HepG2 (cell line): ENCODE data around the gene POLR3K. TPM values are rescaled to one million over a fixed set of nuclear protein-coding genes. Genes with fewer than 3 reads are reported as not detected.

Source experiments
- BHLHE40 ChIP-seq: IDR thresholded peaks from 2 replicates; pipeline ENCODE4 v1.6.1; 2011; ENCODE audit warnings: low read length, improper control_type of control experiment
- DNMT1 ChIP-seq: sonication (generic); formaldehyde crosslinking; IDR thresholded peaks from 2 replicates; pipeline ENCODE4 v1.5.1; 2020; ENCODE audit warnings: mild to moderate bottlenecking, missing genetic modification reagents
- HOXA7 ChIP-seq: sonication (generic); formaldehyde crosslinking; IDR thresholded peaks from 2 replicates; pipeline ENCODE4 v1.8.1; 2022; ENCODE audit warnings: mild to moderate bottlenecking, missing genetic modification reagents, moderate library complexity
- NFYC ChIP-seq: IDR thresholded peaks from 2 replicates; pipeline ENCODE4 v1.6.1; 2016; ENCODE audit warnings: missing genetic modification reagents, missing compliant biosample characterization
- POLR2A ChIP-seq, 2 experiments: IDR thresholded peaks; 2 replicates each; pipeline ENCODE4 v1.6.1; 2011; ENCODE audit warnings: low read depth in 2 of 2, low read length in 2 of 2, mild to moderate bottlenecking in 1 of 2, moderate library complexity in 1 of 2; ENCODE audit not compliant: insufficient read depth in 1 of 2
- RBM22 ChIP-seq: fragments of 200-400 bp; formaldehyde crosslinking; optimal IDR thresholded peaks from 2 replicates; pipeline ENCODE3; 2017; ENCODE audit warnings: mild to moderate bottlenecking, low read length, moderate library complexity
- SATB2 ChIP-seq: sonication (generic); formaldehyde crosslinking; IDR thresholded peaks from 2 replicates; pipeline ENCODE4 v1.5.0; 2020; ENCODE audit warnings: missing genetic modification reagents
- YEATS4 ChIP-seq: sonication (generic); formaldehyde crosslinking; IDR thresholded peaks from 2 replicates; pipeline ENCODE4 v1.4.0; 2020; ENCODE audit warnings: missing genetic modification reagents, borderline replicate concordance
- YY1 ChIP-seq: IDR thresholded peaks from 2 replicates; pipeline ENCODE4 v1.6.1; 2011; ENCODE audit warnings: low read length, low read depth, moderate library complexity, mild to moderate bottlenecking; ENCODE audit not compliant: insufficient read depth, insufficient replicate concordance
- ZFP37 ChIP-seq: sonication (generic); formaldehyde crosslinking; IDR thresholded peaks from 2 replicates; pipeline ENCODE4 v1.4.0; 2020; ENCODE audit warnings: missing genetic modification reagents, borderline replicate concordance
- ZFP62 ChIP-seq: sonication (generic); formaldehyde crosslinking; IDR thresholded peaks from 2 replicates; pipeline ENCODE4 v1.4.0; 2020; ENCODE audit warnings: missing genetic modification reagents
- ZNF563 ChIP-seq: sonication (generic); formaldehyde crosslinking; IDR thresholded peaks from 2 replicates; pipeline ENCODE4 v1.8.0; 2022; ENCODE audit warnings: mild to moderate bottlenecking, moderate library complexity, missing genetic modification reagents
- ZNF660 ChIP-seq: sonication (generic); formaldehyde crosslinking; IDR thresholded peaks from 2 replicates; pipeline ENCODE4 v1.5.1; 2020; ENCODE audit warnings: mild to moderate bottlenecking, low read depth, missing genetic modification reagents, borderline replicate concordance
- ZNF672 ChIP-seq: sonication (generic); formaldehyde crosslinking; IDR thresholded peaks from 2 replicates; pipeline ENCODE4 v1.8.1; 2022; ENCODE audit warnings: missing genetic modification reagents
- ZNF768 ChIP-seq: sonication (generic); formaldehyde crosslinking; IDR thresholded peaks from 2 replicates; pipeline ENCODE4 v1.4.0; 2020; ENCODE audit warnings: missing genetic modification reagents
- ZNF790 ChIP-seq: sonication (generic); formaldehyde crosslinking; IDR thresholded peaks from 2 replicates; pipeline ENCODE4 v1.8.0; 2022; ENCODE audit warnings: missing genetic modification reagents, mild to moderate bottlenecking, borderline replicate concordance
- polyA plus RNA-seq, 8 experiments: library from polyadenylated mRNA; depleted of rRNA in 3 of 8; stranded (reverse) in 7 of 8; unstranded in 1 of 8; fragments of >200 nt; fragmentation: Illumina TruSeq in 4 of 8; extraction: Trizol in 4 of 8; gene quantifications; 2 replicates each; pipeline versions ENCODE4 v1.2.1 to v1.2.3, GENCODE V29; 2011 to 2016; ENCODE audit warnings: low read depth in 4 of 8, missing spikeins in 1 of 8, mixed read lengths in 1 of 8; ENCODE audit not compliant: insufficient read depth in 1 of 8
- total RNA-seq, 5 experiments: library from RNA; depleted of rRNA; stranded (reverse); fragments of >200 nt; fragmentation: Illumina TruSeq; extraction: Trizol; gene quantifications; 2 replicates each; pipeline ENCODE4 v1.2.3, GENCODE V29; 2016; ENCODE audit warnings: low read depth in 1 of 5
- TF ChIP-seq, protein P1 (sequence below): sonication (generic); formaldehyde crosslinking; conservative IDR thresholded peaks from 2 replicates; pipeline ENCODE4 v1.4.0; 2020; ENCODE audit warnings: missing genetic modification reagents
- TF ChIP-seq, protein P2 (sequence below): sonication (generic); formaldehyde crosslinking; IDR thresholded peaks from 2 replicates; pipeline ENCODE4 v1.4.0; 2020; ENCODE audit warnings: mild to moderate bottlenecking, missing genetic modification reagents
- TF ChIP-seq, protein P3 (sequence below): sonication (generic); formaldehyde crosslinking; IDR thresholded peaks from 2 replicates; pipeline ENCODE4 v1.5.1; 2020; ENCODE audit warnings: mild to moderate bottlenecking, moderate library complexity, missing genetic modification reagents
- TF ChIP-seq, protein P4 (sequence below): IDR thresholded peaks from 2 replicates; pipeline ENCODE4 v1.6.1; 2018; ENCODE audit warnings: missing genetic modification reagents, mild to moderate bottlenecking, missing compliant biosample characterization
- TF ChIP-seq, protein P5 (sequence below): IDR thresholded peaks from 2 replicates; pipeline ENCODE4 v1.6.1; 2016; ENCODE audit warnings: mild to moderate bottlenecking, missing biosample characterization, missing genetic modification reagents
- TF ChIP-seq, protein P6 (sequence below): sonication (generic); formaldehyde crosslinking; IDR thresholded peaks from 2 replicates; pipeline ENCODE4 v1.5.1; 2020; ENCODE audit warnings: missing genetic modification reagents, mild to moderate bottlenecking, borderline replicate concordance
- TF ChIP-seq, protein P7 (sequence below): sonication (generic); formaldehyde crosslinking; IDR thresholded peaks from 2 replicates; pipeline ENCODE4 v1.8.1; 2023; ENCODE audit warnings: missing genetic modification reagents, inconsistent platforms, borderline replicate concordance

POLR3K gene
- total and polyA plus RNA-seq, 2 of the 13 experiments (the other 11 are each of a cell fraction or from before 2014, with no cell fraction given): 14.8 to 18.8 TPM

DNA sequence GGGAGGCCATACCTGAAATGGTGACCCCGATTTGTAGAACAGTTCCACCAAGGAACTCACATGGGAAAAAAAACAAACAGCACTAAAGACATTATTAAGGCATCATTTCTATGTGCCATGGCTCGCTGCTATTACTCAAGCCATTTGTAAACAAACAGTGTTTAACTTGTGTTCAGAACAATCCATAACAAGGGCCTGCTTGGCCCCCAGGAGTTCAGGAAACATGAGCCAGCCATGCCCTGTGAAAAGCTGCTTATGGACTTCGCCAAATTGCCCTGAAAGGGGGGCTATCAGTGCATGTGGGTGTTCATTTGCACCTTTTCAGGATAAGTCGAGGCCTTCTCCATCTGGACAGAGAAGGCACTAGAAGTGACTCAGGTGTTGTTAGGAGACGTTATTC is 8.0 kb downstream of the POLR3K start (continued):
- TF ChIP-seq, protein P1, sequence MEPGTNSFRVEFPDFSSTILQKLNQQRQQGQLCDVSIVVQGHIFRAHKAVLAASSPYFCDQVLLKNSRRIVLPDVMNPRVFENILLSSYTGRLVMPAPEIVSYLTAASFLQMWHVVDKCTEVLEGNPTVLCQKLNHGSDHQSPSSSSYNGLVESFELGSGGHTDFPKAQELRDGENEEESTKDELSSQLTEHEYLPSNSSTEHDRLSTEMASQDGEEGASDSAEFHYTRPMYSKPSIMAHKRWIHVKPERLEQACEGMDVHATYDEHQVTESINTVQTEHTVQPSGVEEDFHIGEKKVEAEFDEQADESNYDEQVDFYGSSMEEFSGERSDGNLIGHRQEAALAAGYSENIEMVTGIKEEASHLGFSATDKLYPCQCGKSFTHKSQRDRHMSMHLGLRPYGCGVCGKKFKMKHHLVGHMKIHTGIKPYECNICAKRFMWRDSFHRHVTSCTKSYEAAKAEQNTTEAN (CRISPR knock-in tag): no peak
- no peak for TF ChIP-seq ZFP37 (CRISPR knock-in tag)
- TF ChIP-seq ZNF563: no peak
- no peak for TF ChIP-seq SATB2
- no peak for TF ChIP-seq ZNF790 (CRISPR knock-in tag)
- no peak for TF ChIP-seq YEATS4 (CRISPR knock-in tag)
- no peak for TF ChIP-seq ZFP62 (CRISPR knock-in tag)
- TF ChIP-seq POLR2A (IDR thresholded peaks at IDR 0.05; ENCODE audit: insufficient read depth in 1 of 2, low read depth in 2 of 2, low read length in 2 of 2): no peak
- TF ChIP-seq HOXA7 (CRISPR knock-in tag): no peak
- TF ChIP-seq ZNF768 (CRISPR knock-in tag): no peak
- TF ChIP-seq, protein P2, sequence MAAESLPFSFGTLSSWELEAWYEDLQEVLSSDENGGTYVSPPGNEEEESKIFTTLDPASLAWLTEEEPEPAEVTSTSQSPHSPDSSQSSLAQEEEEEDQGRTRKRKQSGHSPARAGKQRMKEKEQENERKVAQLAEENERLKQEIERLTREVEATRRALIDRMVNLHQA: no peak
- TF ChIP-seq YY1: no peak
- TF ChIP-seq, protein P3, sequence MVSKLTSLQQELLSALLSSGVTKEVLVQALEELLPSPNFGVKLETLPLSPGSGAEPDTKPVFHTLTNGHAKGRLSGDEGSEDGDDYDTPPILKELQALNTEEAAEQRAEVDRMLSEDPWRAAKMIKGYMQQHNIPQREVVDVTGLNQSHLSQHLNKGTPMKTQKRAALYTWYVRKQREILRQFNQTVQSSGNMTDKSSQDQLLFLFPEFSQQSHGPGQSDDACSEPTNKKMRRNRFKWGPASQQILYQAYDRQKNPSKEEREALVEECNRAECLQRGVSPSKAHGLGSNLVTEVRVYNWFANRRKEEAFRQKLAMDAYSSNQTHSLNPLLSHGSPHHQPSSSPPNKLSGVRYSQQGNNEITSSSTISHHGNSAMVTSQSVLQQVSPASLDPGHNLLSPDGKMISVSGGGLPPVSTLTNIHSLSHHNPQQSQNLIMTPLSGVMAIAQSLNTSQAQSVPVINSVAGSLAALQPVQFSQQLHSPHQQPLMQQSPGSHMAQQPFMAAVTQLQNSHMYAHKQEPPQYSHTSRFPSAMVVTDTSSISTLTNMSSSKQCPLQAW (CRISPR knock-in tag): no peak
- TF ChIP-seq, protein P4, sequence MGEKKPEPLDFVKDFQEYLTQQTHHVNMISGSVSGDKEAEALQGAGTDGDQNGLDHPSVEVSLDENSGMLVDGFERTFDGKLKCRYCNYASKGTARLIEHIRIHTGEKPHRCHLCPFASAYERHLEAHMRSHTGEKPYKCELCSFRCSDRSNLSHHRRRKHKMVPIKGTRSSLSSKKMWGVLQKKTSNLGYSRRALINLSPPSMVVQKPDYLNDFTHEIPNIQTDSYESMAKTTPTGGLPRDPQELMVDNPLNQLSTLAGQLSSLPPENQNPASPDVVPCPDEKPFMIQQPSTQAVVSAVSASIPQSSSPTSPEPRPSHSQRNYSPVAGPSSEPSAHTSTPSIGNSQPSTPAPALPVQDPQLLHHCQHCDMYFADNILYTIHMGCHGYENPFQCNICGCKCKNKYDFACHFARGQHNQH (CRISPR knock-in tag): 0 out of 2 replicates have a peak, but pooled peaks have one; percentile 44
- no peak for TF ChIP-seq NFYC
- no peak for TF ChIP-seq ZNF660 (CRISPR knock-in tag)
- no peak for TF ChIP-seq BHLHE40
- no peak for TF ChIP-seq RBM22
- TF ChIP-seq, protein P5, sequence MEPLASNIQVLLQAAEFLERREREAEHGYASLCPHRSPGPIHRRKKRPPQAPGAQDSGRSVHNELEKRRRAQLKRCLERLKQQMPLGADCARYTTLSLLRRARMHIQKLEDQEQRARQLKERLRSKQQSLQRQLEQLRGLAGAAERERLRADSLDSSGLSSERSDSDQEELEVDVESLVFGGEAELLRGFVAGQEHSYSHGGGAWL: no peak
- TF ChIP-seq, protein P6, sequence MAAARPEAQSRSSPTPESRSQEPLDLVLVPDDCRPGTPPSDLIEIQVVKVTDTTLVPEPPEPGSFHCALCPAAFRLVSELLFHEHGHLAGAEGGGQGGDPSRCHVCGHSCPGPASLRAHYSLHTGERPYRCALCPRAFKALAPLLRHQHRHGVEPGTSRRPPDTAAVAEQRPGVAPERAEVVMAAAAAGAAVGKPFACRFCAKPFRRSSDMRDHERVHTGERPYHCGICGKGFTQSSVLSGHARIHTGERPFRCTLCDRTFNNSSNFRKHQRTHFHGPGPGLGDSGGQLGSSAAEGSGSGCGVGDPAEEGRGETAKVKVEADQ (CRISPR knock-in tag): no peak
- TF ChIP-seq ZNF672: no peak
- TF ChIP-seq, protein P7, sequence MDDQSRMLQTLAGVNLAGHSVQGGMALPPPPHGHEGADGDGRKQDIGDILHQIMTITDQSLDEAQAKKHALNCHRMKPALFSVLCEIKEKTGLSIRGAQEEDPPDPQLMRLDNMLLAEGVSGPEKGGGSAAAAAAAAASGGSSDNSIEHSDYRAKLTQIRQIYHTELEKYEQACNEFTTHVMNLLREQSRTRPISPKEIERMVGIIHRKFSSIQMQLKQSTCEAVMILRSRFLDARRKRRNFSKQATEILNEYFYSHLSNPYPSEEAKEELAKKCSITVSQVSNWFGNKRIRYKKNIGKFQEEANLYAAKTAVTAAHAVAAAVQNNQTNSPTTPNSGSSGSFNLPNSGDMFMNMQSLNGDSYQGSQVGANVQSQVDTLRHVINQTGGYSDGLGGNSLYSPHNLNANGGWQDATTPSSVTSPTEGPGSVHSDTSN (CRISPR knock-in tag): no peak
- no peak for TF ChIP-seq DNMT1 (CRISPR knock-in tag)
